Fibroblast of villous mesenchyme (primary cell): ENCODE data around the gene EP400. TPM values are rescaled to one million over a fixed set of nuclear protein-coding genes. Genes with fewer than 3 reads are reported as not detected.

ENCODE experiments used
- DNase-seq: peaks from one replicate; pipeline ENCODE4 v3.0.0-alpha.2; 2010; ENCODE audit warnings: low read depth
- H3K4me3 ChIP-seq: 2 replicates; pipeline ENCODE4 v1.5.1; 2011; ENCODE audit warnings: low read depth, mild to moderate bottlenecking, low read length
- CTCF ChIP-seq: IDR thresholded peaks from 2 replicates; pipeline ENCODE4 v1.5.1; 2012; ENCODE audit warnings: low read depth, mild to moderate bottlenecking, low read length; ENCODE audit not compliant: insufficient read depth
- total RNA-seq: library from RNA; depleted of rRNA; stranded (reverse); fragments of >200 nt; gene quantifications from 2 replicates; pipeline ENCODE4 v1.2.3, GENCODE V29; 2012

The EP400 gene
- total RNA-seq, 1 donor = 13.0 TPM

- no peak for TF ChIP-seq CTCF
- H3K4me3 ChIP-seq = no peak overlapping the region
- DNase-seq = no peak
These were observed 54.1 kb downstream of the EP400 start for GRCh38 chr12:132003846-132004245.

GRCh38 chr12:132004946-132005345 is 55.2 kb downstream of the EP400 start:
- H3K4me3 ChIP-seq = no peak overlapping the region
- no peak for TF ChIP-seq CTCF
- no peak for DNase-seq

GRCh38 chr12:132006056-132006680 is 56.4 kb downstream of the EP400 start:
- TF ChIP-seq CTCF = no peak
- DNase-seq = peak; percentile 56
- H3K4me3 ChIP-seq = no peak overlapping the region

- no peak for DNase-seq
- H3K4me3 ChIP-seq = no peak overlapping the region
- TF ChIP-seq CTCF = no peak
These were observed 57.3 kb downstream of the EP400 start for GRCh38 chr12:132007041-132007440.

- no peak for TF ChIP-seq CTCF
- H3K4me3 ChIP-seq = no peak overlapping the region
- no peak for DNase-seq
These were observed 59.7 kb downstream of the EP400 start for GRCh38 chr12:132009336-132009859.

- DNase-seq = no peak
- no peak for TF ChIP-seq CTCF
- no peak overlapping the region for H3K4me3 ChIP-seq
These were observed 63.3 kb downstream of the EP400 start for GRCh38 chr12:132012919-132013568.
